Type B pancreatic cell (in vitro differentiated cells): ENCODE measurements around the gene JPT1. TPM values are rescaled to one million over a fixed set of nuclear protein-coding genes. Genes with fewer than 3 reads are reported as not detected.
"Not testable (repeated sequence)": the region's sequence is repeated elsewhere in the genome, so short reads cannot be mapped to it uniquely, and the experiment has no call there.

ENCODE experiments used
- DNase-seq: peaks from one replicate; pipeline ENCODE4 v3.0.0; 2021; ENCODE audit warnings: mixed read lengths; ENCODE audit not compliant: unreplicated experiment; ENCODE audit errors: extremely low spot score
- H3K27ac Mint-ChIP-seq: 2 replicates; pipeline ENCODE4 v1.8.0; 2021; ENCODE audit warnings: mild to moderate bottlenecking, mixed read lengths
- H3K27me3 Mint-ChIP-seq: 2 replicates; pipeline ENCODE4 v1.8.0; 2021; ENCODE audit warnings: mixed read lengths
- H3K36me3 Mint-ChIP-seq: 2 replicates; pipeline ENCODE4 v1.8.0; 2021; ENCODE audit warnings: mixed read lengths
- H3K4me1 Mint-ChIP-seq: one replicate; pipeline ENCODE4 v1.8.0; 2021; ENCODE audit warnings: mixed read lengths; ENCODE audit not compliant: unreplicated experiment
- H3K4me3 Mint-ChIP-seq: 2 replicates; pipeline ENCODE4 v1.8.0; 2021; ENCODE audit warnings: mild to moderate bottlenecking, mixed read lengths
- H3K9me3 Mint-ChIP-seq: 2 replicates; pipeline ENCODE4 v1.8.0; 2021; ENCODE audit warnings: mixed read lengths
- total RNA-seq: library from RNA; stranded (reverse); gene quantifications from 2 replicates; pipeline ENCODE4 v1.2.1, GENCODE V29; 2021; ENCODE audit warnings: low replicate concordance
- TF ChIP-seq, protein P1 (sequence below): fragments of 200-600 bp; sonication (generic); conservative IDR thresholded peaks from 2 replicates; pipeline ENCODE4 v1.5.0; 2021; ENCODE audit warnings: antibody characterized with exemption, mild to moderate bottlenecking

Gene JPT1
- total RNA-seq, 1 donor from 2014 or later = 170 TPM

- Mint-ChIP-seq H3K4me1 (peaks cover 6% of the 10 kb centered on the region), H3K36me3 (peaks cover 16% of the 10 kb centered on the region), H3K4me3 (no peak overlapping the region), H3K27me3 (no peaks in the 10 kb centered on the region), H3K9me3 (no peaks in the 10 kb centered on the region), H3K27ac (no peak overlapping the region)
- no peak for DNase-seq
- TF ChIP-seq, protein P1, sequence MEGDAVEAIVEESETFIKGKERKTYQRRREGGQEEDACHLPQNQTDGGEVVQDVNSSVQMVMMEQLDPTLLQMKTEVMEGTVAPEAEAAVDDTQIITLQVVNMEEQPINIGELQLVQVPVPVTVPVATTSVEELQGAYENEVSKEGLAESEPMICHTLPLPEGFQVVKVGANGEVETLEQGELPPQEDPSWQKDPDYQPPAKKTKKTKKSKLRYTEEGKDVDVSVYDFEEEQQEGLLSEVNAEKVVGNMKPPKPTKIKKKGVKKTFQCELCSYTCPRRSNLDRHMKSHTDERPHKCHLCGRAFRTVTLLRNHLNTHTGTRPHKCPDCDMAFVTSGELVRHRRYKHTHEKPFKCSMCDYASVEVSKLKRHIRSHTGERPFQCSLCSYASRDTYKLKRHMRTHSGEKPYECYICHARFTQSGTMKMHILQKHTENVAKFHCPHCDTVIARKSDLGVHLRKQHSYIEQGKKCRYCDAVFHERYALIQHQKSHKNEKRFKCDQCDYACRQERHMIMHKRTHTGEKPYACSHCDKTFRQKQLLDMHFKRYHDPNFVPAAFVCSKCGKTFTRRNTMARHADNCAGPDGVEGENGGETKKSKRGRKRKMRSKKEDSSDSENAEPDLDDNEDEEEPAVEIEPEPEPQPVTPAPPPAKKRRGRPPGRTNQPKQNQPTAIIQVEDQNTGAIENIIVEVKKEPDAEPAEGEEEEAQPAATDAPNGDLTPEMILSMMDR = no peak
Observed at GRCh38 chr17:75133001-75133400, 21.3 kb downstream of the JPT1 start.

GRCh38 chr17:75132018-75133000 is 22.0 kb downstream of the JPT1 start:
- not testable (repeated sequence) for H3K27me3 Mint-ChIP-seq, H3K9me3 Mint-ChIP-seq, H3K4me1 Mint-ChIP-seq, DNase-seq
- Mint-ChIP-seq H3K4me3 (peak overlapping the region; percentile 90), H3K36me3 (peaks cover 16% of the 10 kb centered on the region), H3K27ac (peak overlapping the region; percentile 82)

- TF ChIP-seq, protein P1 = peak; percentile 77
- peak; percentile 87 for DNase-seq
- peaks cover 6% of the 10 kb centered on the region for H3K4me1 Mint-ChIP-seq
- H3K36me3 Mint-ChIP-seq = peaks cover 13% of the 10 kb centered on the region
- H3K9me3 Mint-ChIP-seq = no peaks in the 10 kb centered on the region
- peak within 1 kb of the TSS; percentile 95 for H3K4me3 Mint-ChIP-seq
- H3K27me3 Mint-ChIP-seq = no peaks in the 10 kb centered on the region
- H3K27ac Mint-ChIP-seq = peak within 1 kb of the TSS; percentile 91
Observed at GRCh38 chr17:75131278-75132017, 22.9 kb downstream of the JPT1 start, which contains the start of gene NT5C. Gene NT5C, minus strand, starts transcription at chr17:75131742. Its CDS starts 35 bp downstream, at chr17:75131707.

DNA sequence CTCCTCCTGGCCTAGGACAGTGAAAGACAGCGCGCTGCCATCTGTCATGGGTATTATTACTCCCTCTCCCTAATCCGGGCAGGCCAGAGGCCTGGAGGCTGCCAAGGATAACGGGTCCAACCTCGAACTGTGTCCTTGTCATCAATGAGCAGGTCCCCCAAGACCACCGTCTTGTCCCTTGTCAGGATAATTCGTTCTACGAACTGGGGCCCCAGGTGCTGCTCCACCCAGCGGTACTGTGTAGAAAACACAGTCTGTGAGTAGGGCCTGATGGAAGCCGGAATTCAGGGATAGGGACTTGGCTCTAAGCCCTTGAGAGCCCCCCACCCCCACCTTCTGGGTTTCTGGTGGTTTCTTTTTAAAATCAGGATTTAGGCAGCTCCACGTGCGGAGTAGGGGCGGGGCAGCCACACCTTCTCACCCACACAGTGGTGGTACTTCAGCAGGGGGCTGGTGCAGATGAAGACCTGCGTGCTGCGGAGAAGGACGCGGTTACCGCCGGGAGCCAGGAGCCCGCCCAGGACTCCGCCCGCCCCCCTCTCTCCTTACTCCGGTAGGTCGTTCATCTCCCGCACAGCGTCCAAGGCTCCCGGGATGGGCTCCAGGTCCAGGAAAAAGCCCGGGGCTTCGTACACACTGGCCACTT is 23.6 kb downstream of the JPT1 start:
- Mint-ChIP-seq H3K27ac (peak overlapping the region; percentile 91), H3K27me3 (no peaks in the 10 kb centered on the region), H3K36me3 (peaks cover 10% of the 10 kb centered on the region), H3K4me1 (peaks cover 6% of the 10 kb centered on the region), H3K9me3 (no peaks in the 10 kb centered on the region), H3K4me3 (peak overlapping the region; percentile 95)
- TF ChIP-seq, protein P1 = peak; percentile 66
- DNase-seq = no peak

GRCh38 chr17:75130059-75130631 is 24.2 kb downstream of the JPT1 start:
- Mint-ChIP-seq H3K9me3 (no peaks in the 10 kb centered on the region), H3K27ac (peak overlapping the region; percentile 91), H3K36me3 (peaks cover 8% of the 10 kb centered on the region), H3K4me3 (peak overlapping the region; percentile 95), H3K4me1 (peaks cover 6% of the 10 kb centered on the region), H3K27me3 (no peaks in the 10 kb centered on the region)
- DNase-seq = no peak
- TF ChIP-seq, protein P1 = no peak
